Glomerular endothelial cell (primary cell): ENCODE measurements around the gene PSMD11. TPM values are rescaled to one million over a fixed set of nuclear protein-coding genes. Genes with fewer than 3 reads are reported as not detected.

ENCODE experiments used
- DNase-seq: peaks from one replicate; pipeline ENCODE4 v3.0.0-alpha.2; 2011; ENCODE audit warnings: low read depth, low spot score; ENCODE audit errors: extremely low read depth
- total RNA-seq: library from RNA; depleted of rRNA; stranded (reverse); fragments of >200 nt; gene quantifications from 2 replicates; pipeline ENCODE4 v1.2.3, GENCODE V29; 2015

PSMD11 gene
- total RNA-seq, 1 donor from 2014 or later = 99.8 TPM

DNA sequence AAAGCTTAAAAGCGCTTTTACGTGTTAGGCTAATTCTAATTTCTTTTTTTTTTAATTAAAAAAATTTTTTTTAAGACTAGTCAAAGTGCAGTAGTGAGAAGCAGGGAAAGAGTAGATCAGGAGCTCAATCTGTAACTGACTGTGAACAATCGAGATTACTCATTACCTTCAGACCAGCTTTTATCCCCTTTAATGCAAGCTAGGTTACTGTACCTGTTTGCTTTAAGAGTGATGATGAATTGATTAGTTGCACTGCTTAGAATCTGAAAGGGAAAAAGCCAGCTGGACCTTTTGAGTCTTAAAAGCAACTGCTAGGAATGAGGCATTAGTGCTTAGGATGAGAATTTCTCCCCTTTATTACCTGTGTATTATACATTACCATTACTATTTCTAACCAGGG lies 19.0 kb downstream of the PSMD11 start:
- DNase-seq = no peak

DNA sequence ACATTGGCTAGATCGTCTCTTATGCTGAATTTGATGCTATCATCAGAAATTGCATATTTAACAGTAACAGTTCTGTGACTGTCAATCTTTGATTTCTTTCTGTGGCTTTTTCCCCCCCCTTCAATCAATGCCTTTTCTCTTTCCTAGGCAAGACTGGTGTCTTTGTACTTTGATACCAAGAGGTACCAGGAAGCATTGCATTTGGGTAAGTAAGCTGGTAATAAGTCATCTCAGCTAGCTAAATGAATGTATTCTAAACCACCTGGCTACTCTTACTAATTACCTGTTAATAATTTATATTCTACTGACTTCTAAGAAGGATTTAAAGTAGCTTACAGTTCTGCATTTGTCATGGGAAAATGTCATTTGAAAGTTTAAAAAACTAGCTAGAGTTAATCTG lies 20.1 kb downstream of the PSMD11 start:
- no peak for DNase-seq

DNA sequence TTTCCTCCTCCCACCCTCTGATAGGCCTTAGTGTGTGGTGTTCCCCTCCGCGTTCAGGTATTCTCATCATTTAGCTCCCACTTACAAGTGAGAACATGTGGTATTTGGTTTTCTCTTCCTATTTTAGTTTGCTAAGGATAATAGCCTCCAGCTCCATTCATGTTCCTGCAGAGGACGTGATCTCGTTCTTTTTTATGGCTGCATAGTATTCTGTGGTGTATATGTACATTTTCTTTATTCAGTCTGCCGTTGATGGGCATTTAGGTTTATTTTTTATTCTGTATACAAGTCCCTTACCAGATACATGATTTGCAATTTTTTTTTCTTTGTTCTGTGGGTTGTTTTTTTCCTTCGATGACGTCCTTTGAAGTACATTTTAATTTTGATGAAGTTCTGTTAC lies 23.6 kb downstream of the PSMD11 start:
- DNase-seq = no peak

DNA sequence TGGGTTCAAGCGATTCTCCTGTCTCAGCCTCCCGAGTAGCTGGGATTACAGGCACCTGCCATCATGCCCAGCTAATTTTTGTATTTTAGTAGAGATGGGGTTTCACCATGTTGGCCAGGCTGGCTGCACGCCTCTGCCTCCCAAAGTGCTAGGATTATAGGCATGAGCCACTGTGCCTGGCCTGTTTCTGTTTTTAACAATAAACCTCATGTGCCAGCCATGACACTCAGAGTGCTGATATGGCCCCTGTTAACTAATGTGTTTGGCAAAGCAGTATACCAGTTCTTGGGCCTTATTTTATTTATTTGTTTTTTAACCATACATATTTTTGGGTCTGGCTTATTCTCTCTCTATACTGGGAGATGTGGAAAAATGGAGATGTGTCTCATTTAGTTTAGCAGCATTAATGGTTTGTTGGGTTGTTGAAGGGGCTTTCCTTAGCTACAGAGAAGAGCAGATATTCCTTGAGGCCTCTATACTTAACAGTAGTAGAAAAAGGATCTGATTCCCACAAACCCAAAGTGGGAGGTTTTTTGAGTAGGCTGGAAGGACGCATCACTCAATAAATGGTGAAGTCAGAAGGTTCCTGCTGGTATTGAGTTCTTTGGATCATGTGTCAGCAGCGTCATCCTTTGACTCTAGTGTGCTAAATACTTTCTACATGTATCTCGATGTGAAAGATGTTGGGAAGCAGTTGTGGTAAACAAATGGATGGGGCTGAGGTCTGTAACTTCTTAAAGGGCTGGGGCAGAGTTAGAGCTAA lies 26.3 kb downstream of the PSMD11 start:
- DNase-seq = no peak

DNA sequence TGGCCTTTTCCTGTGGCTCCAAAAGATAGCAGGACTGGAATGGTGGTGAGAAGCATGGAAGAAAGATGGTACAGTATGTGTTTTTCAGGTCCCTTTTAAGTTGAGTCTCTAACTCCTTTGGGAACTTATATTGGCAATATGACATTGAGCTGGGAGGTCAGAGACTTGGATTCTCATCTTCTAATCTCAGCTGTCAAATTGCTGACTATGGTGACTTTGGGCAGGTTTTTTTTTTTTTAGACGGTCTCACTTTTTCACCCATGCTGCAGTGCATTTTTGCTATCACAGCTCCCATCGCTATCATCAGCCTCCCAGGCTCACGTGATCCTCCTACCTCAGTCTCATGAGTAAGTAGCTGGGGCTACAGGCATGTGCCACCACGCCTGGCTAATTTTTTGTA lies 27.3 kb downstream of the PSMD11 start:
- no peak for DNase-seq

DNA sequence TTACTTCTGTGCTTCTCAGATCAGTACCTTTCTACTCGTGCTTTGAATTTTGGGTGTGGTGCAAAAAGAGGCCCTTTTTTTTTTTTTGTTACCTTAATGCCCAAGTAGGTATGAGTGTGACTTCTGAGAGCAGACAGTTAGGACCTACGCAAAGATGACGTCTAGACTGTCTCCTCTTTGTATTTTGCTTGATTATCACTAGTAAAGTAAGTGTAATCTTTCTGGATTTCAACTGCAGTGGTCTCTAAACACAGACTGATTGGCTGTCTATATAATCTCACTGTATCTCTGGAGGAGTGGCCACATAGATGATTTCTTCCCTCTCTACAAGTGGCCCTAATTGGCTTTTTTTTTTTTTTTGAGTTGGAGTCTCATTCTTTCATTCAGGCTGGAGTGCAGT lies 30.9 kb downstream of the PSMD11 start:
- no peak for DNase-seq

DNA sequence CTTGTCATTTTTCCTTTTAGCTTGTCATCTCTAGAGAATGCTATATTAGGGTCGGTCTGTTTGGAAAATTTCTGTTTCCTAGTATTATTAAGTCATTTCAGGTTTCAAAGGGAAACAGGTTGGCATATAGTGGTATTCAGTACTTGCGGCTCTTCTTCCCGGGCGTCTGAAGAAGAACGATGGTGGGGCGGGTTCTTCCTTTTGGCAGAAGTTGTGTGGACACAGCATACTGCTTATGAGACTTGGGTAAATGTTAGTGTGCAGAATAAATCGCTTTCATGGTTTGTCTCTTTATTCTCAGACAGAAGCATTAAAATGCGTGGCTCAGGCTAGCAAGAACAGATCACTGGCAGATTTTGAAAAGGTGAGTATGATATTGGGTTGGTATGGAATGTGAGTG lies 32.9 kb downstream of the PSMD11 start:
- no peak for DNase-seq

DNA sequence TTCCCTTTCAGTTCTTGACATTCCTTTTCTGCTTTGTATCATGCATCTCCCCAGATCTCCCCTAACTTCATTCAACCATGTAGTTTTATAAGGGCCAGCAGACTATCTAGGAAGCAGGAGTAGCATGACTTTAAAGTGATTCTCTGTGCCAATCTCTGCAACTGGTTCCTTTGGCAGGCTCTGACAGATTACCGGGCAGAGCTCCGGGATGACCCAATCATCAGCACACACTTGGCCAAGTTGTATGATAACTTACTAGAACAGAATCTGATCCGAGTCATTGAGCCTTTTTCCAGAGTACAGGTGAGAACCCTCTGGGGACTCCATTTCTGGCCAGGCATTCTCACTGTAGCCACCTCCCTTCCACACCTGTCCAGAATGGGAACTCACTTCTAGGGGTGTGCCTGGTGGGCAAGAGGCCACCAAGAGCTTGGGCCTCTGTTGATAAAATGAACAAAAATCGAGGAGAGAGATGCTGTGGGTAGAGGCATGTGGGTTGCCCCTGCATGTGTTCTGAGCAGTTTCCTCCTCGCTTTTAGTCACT lies 34.8 kb downstream of the PSMD11 start:
- DNase-seq = no peak

DNA sequence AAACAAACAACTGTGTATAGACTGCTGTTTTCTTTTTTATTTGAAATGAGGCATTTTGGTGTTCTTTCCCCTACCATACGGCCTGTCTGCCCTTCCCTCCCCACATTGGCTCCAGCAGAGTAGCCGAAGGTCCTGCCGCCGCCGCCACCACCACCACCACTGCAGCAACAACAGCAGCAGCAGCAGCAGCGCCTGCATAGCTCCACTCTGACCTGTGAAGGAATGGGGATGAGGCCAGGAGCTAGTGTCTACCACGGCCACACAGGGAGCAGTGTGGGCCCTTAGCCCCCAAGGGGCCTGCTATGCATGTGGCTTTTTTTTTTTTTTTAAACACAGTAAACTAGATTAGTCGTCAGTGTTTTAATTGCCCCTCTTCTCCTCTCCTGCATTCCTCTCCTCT lies 36.9 kb downstream of the PSMD11 start:
- no peak for DNase-seq

DNA sequence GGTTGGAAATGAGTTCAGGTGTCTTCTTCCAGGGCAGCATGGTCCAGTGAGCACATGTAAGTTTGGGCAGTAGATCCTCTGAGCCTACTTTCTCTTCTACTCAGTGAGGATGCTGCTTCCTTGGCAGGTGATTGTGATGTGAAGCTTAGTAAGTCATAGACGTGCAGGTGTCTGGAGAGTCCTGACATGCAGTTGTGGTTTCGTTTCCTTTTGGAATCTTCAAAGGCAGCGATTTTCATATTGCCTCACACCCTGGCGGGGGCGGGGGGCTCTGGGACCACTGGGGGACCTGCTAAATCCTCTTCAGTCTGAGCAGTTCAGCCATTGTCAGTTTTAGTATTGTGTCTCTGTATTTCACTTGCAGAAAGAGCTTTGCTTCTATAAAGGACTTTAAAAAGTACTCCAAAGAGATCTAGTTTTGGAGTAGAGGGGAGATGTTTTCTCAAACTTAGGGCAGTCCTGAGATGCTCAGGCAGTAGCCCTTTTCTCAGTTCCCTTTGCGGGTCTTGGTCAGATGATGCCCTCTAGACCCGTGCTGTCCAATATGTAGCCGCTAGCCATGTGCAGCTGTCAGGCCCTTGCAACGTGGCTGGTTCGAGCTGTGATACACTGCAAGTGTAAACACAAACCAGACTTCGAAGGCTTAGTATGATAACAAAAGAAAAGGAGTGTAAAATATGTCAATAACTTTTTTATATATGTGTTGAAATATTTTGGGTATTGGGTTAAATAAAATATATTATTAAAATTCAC lies 38.4 kb downstream of the PSMD11 start:
- no peak for DNase-seq

DNA sequence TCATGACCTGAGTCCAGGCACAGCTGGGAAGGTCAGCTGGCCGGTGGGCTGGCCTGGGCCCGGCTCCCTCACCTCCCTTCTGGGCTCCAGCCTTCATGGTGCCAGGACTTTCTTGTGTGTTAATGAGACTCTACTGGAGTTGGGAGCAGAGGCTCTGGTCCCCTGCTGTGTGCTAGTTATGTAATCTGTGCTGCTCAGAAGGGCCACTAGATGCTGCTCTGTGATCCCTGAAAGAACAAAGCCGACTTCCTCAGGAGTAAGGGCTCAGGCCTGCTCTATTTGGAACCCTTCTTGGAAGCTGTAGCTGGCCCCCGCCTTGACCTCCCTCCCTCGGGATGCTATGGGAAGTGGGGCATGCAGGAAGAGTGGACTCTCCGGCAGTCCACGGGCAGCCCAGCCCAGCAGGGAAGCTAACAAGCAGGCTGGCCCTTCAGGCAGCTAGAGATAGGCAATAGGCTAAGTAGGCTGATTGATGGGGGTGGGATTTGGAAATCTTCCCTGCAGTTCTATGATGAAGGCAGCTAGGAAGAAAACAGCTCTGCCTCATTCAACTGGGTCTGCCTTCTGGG lies 39.2 kb downstream of the PSMD11 start:
- peak; percentile 14 for DNase-seq

DNA sequence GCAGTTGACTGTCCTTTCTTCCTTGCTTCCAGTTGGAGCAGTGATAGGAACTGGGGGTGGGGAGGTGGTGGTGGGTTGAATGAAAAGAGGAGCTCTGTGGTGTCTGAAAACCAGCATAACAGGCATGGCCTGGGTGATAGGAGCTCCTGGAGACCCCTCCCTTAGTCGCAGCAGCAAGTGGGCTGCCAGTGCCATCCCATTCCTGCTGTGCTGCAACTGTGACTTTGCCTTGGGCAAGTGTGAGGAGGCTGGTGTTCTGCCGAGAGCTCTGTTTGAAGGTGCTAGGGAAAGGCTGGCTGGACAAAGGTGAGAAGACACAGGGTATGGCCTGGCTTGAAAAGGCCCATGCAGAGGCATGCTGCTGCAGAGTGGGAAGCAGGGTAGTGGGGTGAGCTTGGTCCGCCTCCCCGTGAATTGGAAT lies 39.7 kb downstream of the PSMD11 start:
- no peak for DNase-seq

DNA sequence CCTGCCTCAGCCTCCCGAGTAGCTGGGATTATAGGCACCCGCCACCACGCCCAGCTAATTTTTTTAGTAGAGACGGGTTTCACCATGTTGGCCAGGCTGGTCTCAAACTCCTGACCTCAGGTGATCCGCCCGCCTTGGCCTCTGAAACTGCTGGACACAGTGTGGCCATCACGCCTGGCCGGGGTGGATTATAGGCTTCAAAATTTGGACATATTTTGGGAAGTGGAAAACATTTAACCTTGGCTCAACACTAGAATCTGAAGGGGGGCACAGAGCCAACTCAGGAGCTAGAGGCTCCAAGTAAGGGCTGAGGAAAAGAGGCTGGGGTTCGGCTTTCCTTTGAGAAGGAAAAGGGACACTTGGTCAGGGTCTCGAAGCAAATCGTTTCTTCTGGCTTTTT lies 40.3 kb downstream of the PSMD11 start:
- DNase-seq = no peak

DNA sequence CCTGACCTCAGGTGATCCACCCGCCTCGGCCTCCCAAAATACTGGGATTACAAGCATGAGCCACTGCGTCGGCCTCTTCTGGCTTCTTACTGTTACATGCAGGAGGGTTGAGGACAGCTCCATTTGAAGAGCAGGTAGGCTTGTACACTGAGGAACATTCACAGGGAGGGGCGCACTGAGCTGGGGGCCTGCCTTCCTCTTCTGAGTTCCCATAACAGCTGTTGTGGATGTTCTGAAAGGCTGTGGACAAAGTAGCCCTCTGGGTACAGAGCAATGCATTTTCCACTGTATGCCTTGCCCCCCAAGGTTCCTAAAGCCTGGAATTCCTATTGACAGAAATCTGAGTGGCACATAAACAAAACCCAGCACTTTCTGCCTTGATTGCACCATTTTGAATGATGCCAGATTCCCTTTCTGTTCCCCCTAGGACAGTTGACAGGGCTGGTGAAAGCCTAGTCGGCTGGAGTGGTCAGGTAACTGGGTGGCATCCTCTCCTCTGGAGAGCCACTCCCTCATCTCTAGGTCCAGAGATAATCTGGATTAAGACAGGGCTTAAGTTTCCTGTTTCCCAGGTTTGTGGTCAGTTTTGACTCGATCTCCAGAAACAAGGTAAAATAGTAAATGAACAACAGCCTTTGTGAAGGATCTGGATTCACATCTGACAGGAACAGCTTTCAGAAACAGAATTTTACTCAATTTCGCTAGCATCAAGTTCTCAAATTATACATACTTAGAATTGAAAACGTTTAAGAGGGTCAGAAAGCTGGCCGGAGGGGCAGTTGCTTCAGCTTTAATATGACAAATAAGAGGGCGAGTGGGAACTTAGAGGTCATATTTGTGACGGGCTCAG lies 41.2 kb downstream of the PSMD11 start:
- DNase-seq = no peak

DNA sequence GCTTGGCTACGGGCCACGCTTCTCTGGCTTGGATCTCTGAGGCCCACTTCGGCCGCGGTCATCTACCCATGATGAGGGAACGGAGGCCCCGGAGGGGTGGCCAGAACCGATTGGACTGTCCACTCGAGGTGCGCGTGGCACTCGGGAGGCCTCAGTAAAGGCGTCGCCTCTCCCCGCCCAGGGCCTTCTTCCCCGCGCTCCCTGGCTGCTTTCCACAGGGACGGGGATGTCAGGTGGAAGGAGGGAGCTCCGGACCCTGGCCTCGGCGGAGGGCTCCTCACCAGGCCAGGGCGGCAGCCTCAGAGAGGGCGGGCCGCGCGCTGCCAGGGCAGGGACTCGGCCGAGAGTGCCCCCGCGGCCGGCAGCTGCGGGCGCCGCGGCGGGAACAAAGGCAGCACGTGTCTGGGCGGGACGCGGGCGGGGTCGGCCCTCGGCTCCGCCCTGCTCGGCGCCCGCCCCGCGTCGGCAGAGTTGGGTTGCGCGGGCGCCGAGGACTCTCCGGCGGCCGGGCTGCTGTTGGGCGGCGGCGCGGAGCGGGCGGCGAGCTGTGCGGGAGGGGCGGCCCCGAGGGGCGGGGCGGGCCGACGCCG lies 41.9 kb downstream of the PSMD11 start:
- DNase-seq = no peak

DNA sequence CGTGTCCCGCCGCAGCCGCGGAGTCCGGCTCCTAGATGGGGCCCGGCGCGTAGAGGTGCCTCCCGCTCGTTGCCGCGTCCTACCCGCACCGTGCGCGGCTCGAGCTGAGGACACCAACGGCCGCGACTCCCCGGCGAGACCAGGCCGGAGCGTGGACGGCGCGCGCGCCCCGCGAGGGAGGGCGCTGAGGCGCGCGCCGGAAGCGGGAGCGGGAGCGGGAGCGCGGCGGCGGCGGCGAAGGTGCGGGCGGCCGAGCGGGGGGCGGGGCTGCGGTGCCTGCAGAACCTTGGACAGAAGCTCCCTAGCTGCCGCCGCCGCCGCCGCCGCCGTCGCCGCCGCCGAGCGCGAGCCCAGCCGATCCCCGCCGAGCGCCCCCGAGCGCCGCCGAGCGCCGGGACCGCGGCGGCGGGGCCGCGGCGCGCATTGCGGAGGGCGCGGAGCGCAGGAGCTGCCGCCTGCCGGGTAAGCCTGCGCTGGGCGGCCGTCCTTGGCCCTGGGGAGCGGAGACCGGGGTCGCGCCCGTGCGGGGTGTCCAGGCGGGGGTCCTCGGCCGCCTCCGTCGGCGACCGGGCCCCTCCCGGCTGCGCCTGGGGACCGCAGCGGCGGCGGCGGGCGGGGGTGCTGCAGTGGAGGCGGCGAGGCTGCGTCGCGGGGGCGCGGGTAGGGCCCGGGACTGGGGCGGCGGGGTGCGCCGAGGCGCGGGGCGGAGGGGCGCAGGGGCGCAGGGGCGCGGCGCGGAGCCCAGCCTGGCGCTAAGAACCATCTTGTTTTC lies 42.6 kb downstream of the PSMD11 start, which contains the start of gene CDK5R1:
TSS of gene CDK5R1 (plus strand) at position 293 of the 772 bp plus-strand sequence. CDS start 628 bp downstream, outside the sequence.
- DNase-seq = no peak

DNA sequence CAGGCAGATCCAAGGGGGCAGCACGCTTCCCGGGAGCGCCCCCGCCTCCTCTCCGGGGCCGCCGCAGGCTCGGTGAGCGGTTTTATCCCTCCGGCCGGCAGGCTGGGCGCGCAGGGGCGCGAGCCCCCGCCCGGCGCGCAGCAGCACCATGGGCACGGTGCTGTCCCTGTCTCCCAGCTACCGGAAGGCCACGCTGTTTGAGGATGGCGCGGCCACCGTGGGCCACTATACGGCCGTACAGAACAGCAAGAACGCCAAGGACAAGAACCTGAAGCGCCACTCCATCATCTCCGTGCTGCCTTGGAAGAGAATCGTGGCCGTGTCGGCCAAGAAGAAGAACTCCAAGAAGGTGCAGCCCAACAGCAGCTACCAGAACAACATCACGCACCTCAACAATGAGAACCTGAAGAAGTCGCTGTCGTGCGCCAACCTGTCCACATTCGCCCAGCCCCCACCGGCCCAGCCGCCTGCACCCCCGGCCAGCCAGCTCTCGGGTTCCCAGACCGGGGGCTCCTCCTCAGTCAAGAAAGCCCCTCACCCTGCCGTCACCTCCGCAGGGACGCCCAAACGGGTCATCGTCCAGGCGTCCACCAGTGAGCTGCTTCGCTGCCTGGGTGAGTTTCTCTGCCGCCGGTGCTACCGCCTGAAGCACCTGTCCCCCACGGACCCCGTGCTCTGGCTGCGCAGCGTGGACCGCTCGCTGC lies 43.3 kb downstream of the PSMD11 start:
- DNase-seq = no peak

DNA sequence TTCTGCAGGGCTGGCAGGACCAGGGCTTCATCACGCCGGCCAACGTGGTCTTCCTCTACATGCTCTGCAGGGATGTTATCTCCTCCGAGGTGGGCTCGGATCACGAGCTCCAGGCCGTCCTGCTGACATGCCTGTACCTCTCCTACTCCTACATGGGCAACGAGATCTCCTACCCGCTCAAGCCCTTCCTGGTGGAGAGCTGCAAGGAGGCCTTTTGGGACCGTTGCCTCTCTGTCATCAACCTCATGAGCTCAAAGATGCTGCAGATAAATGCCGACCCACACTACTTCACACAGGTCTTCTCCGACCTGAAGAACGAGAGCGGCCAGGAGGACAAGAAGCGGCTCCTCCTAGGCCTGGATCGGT lies 43.9 kb downstream of the PSMD11 start:
- no peak for DNase-seq

DNA sequence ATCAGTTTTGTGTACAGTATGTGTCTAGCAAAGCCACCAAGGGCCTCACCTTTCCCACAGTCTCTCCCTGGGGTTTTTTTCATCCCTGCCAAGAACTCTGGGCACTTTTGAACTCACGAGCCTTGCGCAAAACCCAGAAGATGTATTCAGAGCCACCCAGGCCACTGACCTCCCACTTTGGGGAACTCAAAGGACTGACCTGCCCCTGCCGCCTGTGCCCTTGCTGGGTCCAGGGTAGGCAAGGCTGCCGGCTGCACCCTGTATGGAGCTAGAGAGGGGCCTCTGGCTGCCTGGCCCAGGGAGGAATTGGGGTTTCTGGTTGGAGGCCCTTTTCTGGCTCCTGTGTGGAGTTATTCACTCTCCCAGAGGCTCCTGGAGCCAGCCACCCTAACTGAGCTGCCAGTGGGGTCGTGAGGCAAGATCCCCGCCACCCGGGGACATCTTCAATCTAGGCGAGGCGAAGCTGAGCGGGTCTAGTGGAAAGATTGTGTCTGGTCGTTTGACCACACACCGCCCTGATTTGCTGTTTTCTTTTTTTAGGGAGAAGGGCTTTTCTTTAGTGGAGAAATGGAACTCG lies 44.4 kb downstream of the PSMD11 start:
- DNase-seq = no peak
